Liver (tissue), 9 donors: ENCODE data around the gene EIF4B. TPM values are rescaled to one million over a fixed set of nuclear protein-coding genes. Genes with fewer than 3 reads are reported as not detected.

ENCODE experiments used
- DNase-seq: peaks from one replicate; pipeline ENCODE4 v3.0.0-alpha.2; 2017; ENCODE audit warnings: low spot score
- H3K27ac ChIP-seq, 2 donors: one replicate each; pipeline ENCODE4 v1.7.0; 2013; ENCODE audit warnings: inconsistent platforms in 2 of 2, low read length in 2 of 2, control low read depth in 1 of 2, low read depth in 1 of 2, mild to moderate bottlenecking in 1 of 2
- H3K27me3 ChIP-seq, 4 donors: one replicate each; pipeline versions ENCODE4 v1.6.1 to v1.7.0; 2013; ENCODE audit warnings: low read length in 3 of 4, inconsistent platforms in 1 of 4, mild to moderate bottlenecking in 1 of 4, moderate library complexity in 1 of 4; ENCODE audit not compliant: control insufficient read depth in 4 of 4, insufficient read depth in 4 of 4
- H3K36me3 ChIP-seq, 4 donors: one replicate each; pipeline versions ENCODE4 v1.6.1 to v1.7.0; 2013; ENCODE audit warnings: low read length in 3 of 4, mild to moderate bottlenecking in 3 of 4, low read depth in 1 of 4, moderate library complexity in 1 of 4; ENCODE audit not compliant: control insufficient read depth in 4 of 4, insufficient read depth in 3 of 4
- H3K4me1 ChIP-seq, 4 donors: one replicate each; pipeline versions ENCODE4 v1.6.1 to v1.7.0; 2013; ENCODE audit warnings: low read length in 3 of 4, mild to moderate bottlenecking in 3 of 4, moderate library complexity in 1 of 4; ENCODE audit not compliant: control insufficient read depth in 4 of 4, insufficient read depth in 4 of 4
- H3K4me3 ChIP-seq, 3 donors: one replicate each; pipeline versions ENCODE4 v1.6.1 to v1.7.0; 2013; ENCODE audit warnings: low read length in 3 of 3, control low read depth in 1 of 3, low read depth in 1 of 3, mild to moderate bottlenecking in 1 of 3
- H3K9ac ChIP-seq, 2 donors: one replicate each; pipeline ENCODE4 v1.7.0; 2013; ENCODE audit warnings: low read length in 2 of 2, mild to moderate bottlenecking in 2 of 2, moderate library complexity in 2 of 2, control low read depth in 1 of 2, low read depth in 1 of 2
- H3K9me3 ChIP-seq, 4 donors: one replicate each; pipeline versions ENCODE4 v1.6.1 to v1.7.0; 2013; ENCODE audit warnings: low read length in 3 of 4; ENCODE audit not compliant: control insufficient read depth in 4 of 4
- ATF3 ChIP-seq: IDR thresholded peaks from 2 replicates; pipeline ENCODE4 v1.6.1; 2016; ENCODE audit warnings: antibody characterized with exemption
- CTCF ChIP-seq: fragments of 150-350 bp; IDR thresholded peaks from 2 replicates; pipeline ENCODE4 v1.5.1; 2017; ENCODE audit warnings: improper control_type of control experiment, low read depth, low read length; ENCODE audit not compliant: missing input control
- EGR1 ChIP-seq, 2 donors: IDR thresholded peaks; 2 replicates each; pipeline ENCODE4 v1.6.1; 2016 to 2018; ENCODE audit warnings: antibody characterized with exemption in 2 of 2, low read depth in 2 of 2
- FOXA1 ChIP-seq: IDR thresholded peaks from 2 replicates; pipeline ENCODE4 v1.6.1; 2016; ENCODE audit warnings: antibody characterized with exemption
- FOXA2 ChIP-seq: IDR thresholded peaks from 2 replicates; pipeline ENCODE4 v1.6.1; 2016; ENCODE audit warnings: antibody characterized with exemption
- GABPA ChIP-seq, 2 donors: IDR thresholded peaks in 1 of 2; conservative IDR thresholded peaks in 1 of 2; 2 replicates each; pipeline ENCODE4 v1.6.1; 2016; ENCODE audit warnings: antibody characterized with exemption in 2 of 2, mild to moderate bottlenecking in 1 of 2, moderate library complexity in 1 of 2
- HNF4A ChIP-seq, 2 donors: conservative IDR thresholded peaks; 2 replicates each; pipeline ENCODE4 v1.6.1; 2016; ENCODE audit warnings: antibody characterized with exemption in 2 of 2, mild to moderate bottlenecking in 2 of 2
- HNF4G ChIP-seq: IDR thresholded peaks from 2 replicates; pipeline ENCODE4 v1.6.1; 2016; ENCODE audit warnings: antibody characterized with exemption
- JUND ChIP-seq, 2 donors: IDR thresholded peaks; 2 replicates each; pipeline ENCODE4 v1.6.1; 2016; ENCODE audit warnings: antibody characterized with exemption in 2 of 2
- MAX ChIP-seq: IDR thresholded peaks from 2 replicates; pipeline ENCODE4 v1.6.1; 2016; ENCODE audit warnings: antibody characterized with exemption
- NR2F2 ChIP-seq: IDR thresholded peaks from 2 replicates; pipeline ENCODE4 v1.6.1; 2016; ENCODE audit warnings: antibody characterized with exemption
- RAD21 ChIP-seq, 2 donors: IDR thresholded peaks; 2 replicates each; pipeline ENCODE4 v1.6.1; 2016; ENCODE audit warnings: antibody characterized with exemption in 2 of 2, mild to moderate bottlenecking in 2 of 2
- REST ChIP-seq: IDR thresholded peaks from 2 replicates; pipeline ENCODE4 v1.6.1; 2016; ENCODE audit warnings: antibody characterized with exemption, mild to moderate bottlenecking
- RXRA ChIP-seq, 2 donors: IDR thresholded peaks; 2 replicates each; pipeline ENCODE4 v1.6.1; 2017 to 2018; ENCODE audit warnings: antibody characterized with exemption in 2 of 2, mild to moderate bottlenecking in 1 of 2
- SP1 ChIP-seq: IDR thresholded peaks from 2 replicates; pipeline ENCODE4 v1.6.1; 2018; ENCODE audit warnings: antibody characterized with exemption, mild to moderate bottlenecking
- TAF1 ChIP-seq: conservative IDR thresholded peaks from 2 replicates; pipeline ENCODE4 v1.6.1; 2016; ENCODE audit warnings: antibody characterized with exemption, mild to moderate bottlenecking
- YY1 ChIP-seq: IDR thresholded peaks from 2 replicates; pipeline ENCODE4 v1.6.1; 2016; ENCODE audit warnings: antibody characterized with exemption, mild to moderate bottlenecking
- ZBTB33 ChIP-seq: IDR thresholded peaks from 2 replicates; pipeline ENCODE4 v1.6.1; 2016; ENCODE audit warnings: antibody characterized with exemption
- WGBS: extraction: QIAGEN DNeasy Blood & Tissue Kit; methylation state at CpG from one replicate; pipeline ENCODE4 v1.1.7; 2013; 5-methylcytosine and 5-hydroxymethylcytosine counted together
- polyA plus RNA-seq, 2 donors: library from polyadenylated mRNA; stranded (reverse) in 1 of 2; unstranded in 1 of 2; fragments of 200-250 nt in 1 of 2; fragments of >200 nt in 1 of 2; fragmentation: Nextera tagmentation in 1 of 2; extraction: Ambion mirVana in 1 of 2; gene quantifications; one replicate each; pipeline versions ENCODE4 v1.2.1 to v1.2.3, GENCODE V29; 2013 to 2015
- total RNA-seq, 2 donors: library from RNA; depleted of rRNA; stranded (reverse); fragments of >200 nt; gene quantifications; one replicate each; pipeline ENCODE4 v1.2.3, GENCODE V29; 2014
- donor health status: healthy.
- donor health status: healthy.
- donor health status: healthy.
- donor health status: healthy.
- donor health status: healthy.

EIF4B gene
- total and polyA plus RNA-seq, 4 donors = 32.1 to 273 (median 169) TPM

GRCh38 chr12:53057816-53058500 lies 51.7 kb downstream of the EIF4B start:
- peaks cover 21 to 63% (median 40%) of the 10 kb centered on the region in 4 donors for H3K4me1 ChIP-seq
- H3K9ac ChIP-seq = no peak overlapping the region
- peaks cover 7 to 39% (median 31%) of the 10 kb centered on the region in 4 donors for H3K36me3 ChIP-seq
- H3K27me3 ChIP-seq = no peaks in the 10 kb centered on the region
- H3K4me3 ChIP-seq = no peak overlapping the region
- H3K27ac ChIP-seq = no peak overlapping the region
- TF ChIP-seq NR2F2 (no peak), JUND (IDR thresholded peaks at IDR 0.05) (no peak), CTCF (no peak), RAD21 (IDR thresholded peaks at IDR 0.05) (no peak), MAX (no peak), REST (no peak), HNF4A (conservative IDR thresholded peaks at IDR 0.05) (no peak), HNF4G (no peak), GABPA (IDR thresholded peaks at IDR 0.05 in 1 of 2, conservative IDR thresholded peaks at IDR 0.05 in 1 of 2) (no peak), ZBTB33 (no peak), ATF3 (no peak), FOXA2 (no peak), FOXA1 (no peak), SP1 (no peak), RXRA (IDR thresholded peaks at IDR 0.05) (no peak), YY1 (no peak), EGR1 (IDR thresholded peaks at IDR 0.05; ENCODE audit: low read depth in 2 of 2) (no peak), TAF1 (no peak)
- no peak for DNase-seq
- WGBS = 91% methylated on average over 13 of the region's 13 CpGs
- no peaks in the 10 kb centered on the region for H3K9me3 ChIP-seq
